Measurements from ENCODE around the gene NETO2. TPM values are rescaled to one million over a fixed set of nuclear protein-coding genes. Genes with fewer than 3 reads are reported as not detected.

Gene NETO2
- total and polyA plus RNA-seq, 2 of the 13 experiments (the other 11 are each of a cell fraction or from before 2014, with no cell fraction given), result 8.2 to 13.5 TPM

GRCh38 chr16:47037746-47038458 lies 105.8 kb downstream of the NETO2 start (continued):
- TF ChIP-seq EHMT2 (IDR thresholded peaks at IDR 0.05; ENCODE audit: borderline replicate concordance, low read depth, low read length) (no peak), HNRNPLL (IDR thresholded peaks at IDR 0.05; ENCODE audit: low read depth, low read length, poor library complexity, severe bottlenecking) (peak; percentile 57), GATAD2A (CRISPR knock-in tag; IDR thresholded peaks at IDR 0.05) (peak; percentile 71), REL (CRISPR knock-in tag; conservative IDR thresholded peaks at IDR 0.05) (no peak), POLR2A (IDR thresholded peaks at IDR 0.05; ENCODE audit: insufficient read depth in 1 of 2, low read depth in 2 of 2, low read length in 2 of 2) (no peak), SSRP1 (CRISPR knock-in tag; IDR thresholded peaks at IDR 0.05) (peak; percentile 77), ZNF839 (CRISPR knock-in tag; IDR thresholded peaks at IDR 0.05; ENCODE audit: borderline replicate concordance) (no peak), TP53 (CRISPR knock-in tag; conservative IDR thresholded peaks at IDR 0.05) (no peak), ZNF674 (CRISPR knock-in tag; IDR thresholded peaks at IDR 0.05; ENCODE audit: low read depth) (0 out of 2 replicates have a peak, but pooled peaks have one; percentile 54), ZNF3 (CRISPR knock-in tag; IDR thresholded peaks at IDR 0.05) (no peak), KLF9 (CRISPR knock-in tag; IDR thresholded peaks at IDR 0.05; ENCODE audit: low read depth) (no peak), ZBTB33 (CRISPR knock-in tag; IDR thresholded peaks at IDR 0.05) (peak; percentile 75), ZNF232 (CRISPR knock-in tag; IDR thresholded peaks at IDR 0.05; ENCODE audit: borderline replicate concordance) (peak; percentile 55; the same call in 1 of the 2 replicates), HIVEP1 (CRISPR knock-in tag; IDR thresholded peaks at IDR 0.05) (no peak), FOXJ3 (CRISPR knock-in tag; IDR thresholded peaks at IDR 0.05; ENCODE audit: borderline replicate concordance) (no peak), ISX (CRISPR knock-in tag; conservative IDR thresholded peaks at IDR 0.05) (no peak), RXRA (CRISPR knock-in tag; IDR thresholded peaks at IDR 0.05) (no peak), HDAC2 (CRISPR knock-in tag; IDR thresholded peaks at IDR 0.05) (peak; percentile 48), IRF9 (CRISPR knock-in tag; IDR thresholded peaks at IDR 0.05; ENCODE audit: borderline replicate concordance) (peak; percentile 88; the same call in 1 of the 2 replicates), ZNF552 (CRISPR knock-in tag; IDR thresholded peaks at IDR 0.05; ENCODE audit: borderline replicate concordance) (no peak), ZBTB49 (CRISPR knock-in tag; IDR thresholded peaks at IDR 0.05; ENCODE audit: borderline replicate concordance) (no peak)
- TF ChIP-seq, protein P1, sequence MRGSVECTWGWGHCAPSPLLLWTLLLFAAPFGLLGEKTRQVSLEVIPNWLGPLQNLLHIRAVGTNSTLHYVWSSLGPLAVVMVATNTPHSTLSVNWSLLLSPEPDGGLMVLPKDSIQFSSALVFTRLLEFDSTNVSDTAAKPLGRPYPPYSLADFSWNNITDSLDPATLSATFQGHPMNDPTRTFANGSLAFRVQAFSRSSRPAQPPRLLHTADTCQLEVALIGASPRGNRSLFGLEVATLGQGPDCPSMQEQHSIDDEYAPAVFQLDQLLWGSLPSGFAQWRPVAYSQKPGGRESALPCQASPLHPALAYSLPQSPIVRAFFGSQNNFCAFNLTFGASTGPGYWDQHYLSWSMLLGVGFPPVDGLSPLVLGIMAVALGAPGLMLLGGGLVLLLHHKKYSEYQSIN (CRISPR knock-in tag; IDR thresholded peaks at IDR 0.05; ENCODE audit: borderline replicate concordance), result no peak
- TF ChIP-seq, protein P2, sequence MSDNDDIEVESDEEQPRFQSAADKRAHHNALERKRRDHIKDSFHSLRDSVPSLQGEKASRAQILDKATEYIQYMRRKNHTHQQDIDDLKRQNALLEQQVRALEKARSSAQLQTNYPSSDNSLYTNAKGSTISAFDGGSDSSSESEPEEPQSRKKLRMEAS (IDR thresholded peaks at IDR 0.05), result peak; percentile 86
- TF ChIP-seq, protein P3, sequence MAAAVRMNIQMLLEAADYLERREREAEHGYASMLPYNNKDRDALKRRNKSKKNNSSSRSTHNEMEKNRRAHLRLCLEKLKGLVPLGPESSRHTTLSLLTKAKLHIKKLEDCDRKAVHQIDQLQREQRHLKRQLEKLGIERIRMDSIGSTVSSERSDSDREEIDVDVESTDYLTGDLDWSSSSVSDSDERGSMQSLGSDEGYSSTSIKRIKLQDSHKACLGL (CRISPR knock-in tag; IDR thresholded peaks at IDR 0.05), result peak; percentile 45; the same call in 1 of the 2 replicates

All from HepG2 (cell line).